ENCODE data around the gene MMP21.

Gene MMP21, protein sequence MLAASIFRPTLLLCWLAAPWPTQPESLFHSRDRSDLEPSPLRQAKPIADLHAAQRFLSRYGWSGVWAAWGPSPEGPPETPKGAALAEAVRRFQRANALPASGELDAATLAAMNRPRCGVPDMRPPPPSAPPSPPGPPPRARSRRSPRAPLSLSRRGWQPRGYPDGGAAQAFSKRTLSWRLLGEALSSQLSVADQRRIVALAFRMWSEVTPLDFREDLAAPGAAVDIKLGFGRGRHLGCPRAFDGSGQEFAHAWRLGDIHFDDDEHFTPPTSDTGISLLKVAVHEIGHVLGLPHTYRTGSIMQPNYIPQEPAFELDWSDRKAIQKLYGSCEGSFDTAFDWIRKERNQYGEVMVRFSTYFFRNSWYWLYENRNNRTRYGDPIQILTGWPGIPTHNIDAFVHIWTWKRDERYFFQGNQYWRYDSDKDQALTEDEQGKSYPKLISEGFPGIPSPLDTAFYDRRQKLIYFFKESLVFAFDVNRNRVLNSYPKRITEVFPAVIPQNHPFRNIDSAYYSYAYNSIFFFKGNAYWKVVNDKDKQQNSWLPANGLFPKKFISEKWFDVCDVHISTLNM

GRCh38 chr10:125775491-125776106, at the start of gene MMP21:
MMP21 (minus strand) TSS chr10:125775821; CDS start chr10:125775821, 0 bp downstream.
- DNase-seq: no peak

GRCh38 chr10:125824736-125825135, 49.1 kb upstream of the MMP21 start:
- DNase-seq: no peak

- DNase-seq: no peak
Measured at GRCh38 chr10:125823663-125824251, 48.1 kb upstream of the MMP21 start.

GRCh38 chr10:125822878-125823662, 47.4 kb upstream of the MMP21 start, which contains the start of the genes BCCIP and UROS:
BCCIP (plus strand) TSS chr10:125823546; CDS start chr10:125823558, 12 bp downstream.
UROS (minus strand) TSS chr10:125823258; CDS start chr10:125816499, 6,759 bp downstream.
- peak; percentile 89 for DNase-seq

DNA sequence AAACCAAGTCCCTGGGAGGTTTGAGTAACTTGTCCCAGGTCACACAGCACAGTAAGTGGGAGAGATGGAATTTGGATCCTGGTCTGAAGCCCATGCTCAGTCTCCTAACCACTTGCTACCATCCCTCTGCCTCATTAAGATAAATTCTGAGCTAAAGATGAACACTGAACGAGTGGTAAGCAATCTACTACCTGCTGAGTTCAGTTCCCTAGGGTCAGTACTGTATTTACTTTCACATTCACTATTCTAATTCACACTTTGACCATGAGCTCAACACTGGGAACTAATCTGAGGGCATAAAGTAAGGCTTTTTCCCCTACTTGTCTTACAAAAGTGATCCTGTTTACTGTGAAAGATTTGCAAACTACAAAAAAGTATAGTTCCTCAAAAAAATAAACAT, 45.1 kb upstream of the MMP21 start:
- DNase-seq: no peak

DNA sequence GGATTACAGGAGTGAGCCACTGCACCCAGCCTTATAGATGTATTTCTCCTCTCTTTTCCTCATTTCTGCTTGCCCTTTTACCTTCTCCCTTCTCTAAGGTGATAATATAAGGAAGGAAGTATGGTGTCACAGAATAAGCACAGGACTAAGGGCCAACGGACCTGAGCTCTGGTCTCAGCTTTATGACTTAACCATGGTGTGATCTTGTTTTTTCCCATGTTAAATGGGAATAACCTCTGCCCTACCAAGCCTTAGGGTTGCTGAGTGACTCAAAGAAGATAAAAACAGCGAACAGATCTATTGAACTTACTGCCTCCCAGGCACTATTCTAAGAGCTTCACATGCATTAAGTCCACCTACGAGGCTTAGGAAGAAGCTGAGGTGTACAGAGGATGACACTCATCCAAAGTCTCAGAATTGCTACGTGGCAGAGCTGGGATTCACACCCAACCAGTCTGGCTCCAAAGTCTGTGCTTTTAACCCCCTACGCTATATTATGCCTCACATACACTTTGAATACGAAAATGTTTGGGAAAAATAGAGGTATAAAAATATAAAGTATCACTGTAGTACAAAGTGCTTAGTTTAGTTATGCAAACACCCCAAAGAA, 41.8 kb upstream of the MMP21 start:
- DNase-seq: no peak

- no peak for DNase-seq
Measured at GRCh38 chr10:125816548-125816947, 40.9 kb upstream of the MMP21 start.

- no peak for DNase-seq
Measured at GRCh38 chr10:125815764-125816163, 40.1 kb upstream of the MMP21 start.

DNA sequence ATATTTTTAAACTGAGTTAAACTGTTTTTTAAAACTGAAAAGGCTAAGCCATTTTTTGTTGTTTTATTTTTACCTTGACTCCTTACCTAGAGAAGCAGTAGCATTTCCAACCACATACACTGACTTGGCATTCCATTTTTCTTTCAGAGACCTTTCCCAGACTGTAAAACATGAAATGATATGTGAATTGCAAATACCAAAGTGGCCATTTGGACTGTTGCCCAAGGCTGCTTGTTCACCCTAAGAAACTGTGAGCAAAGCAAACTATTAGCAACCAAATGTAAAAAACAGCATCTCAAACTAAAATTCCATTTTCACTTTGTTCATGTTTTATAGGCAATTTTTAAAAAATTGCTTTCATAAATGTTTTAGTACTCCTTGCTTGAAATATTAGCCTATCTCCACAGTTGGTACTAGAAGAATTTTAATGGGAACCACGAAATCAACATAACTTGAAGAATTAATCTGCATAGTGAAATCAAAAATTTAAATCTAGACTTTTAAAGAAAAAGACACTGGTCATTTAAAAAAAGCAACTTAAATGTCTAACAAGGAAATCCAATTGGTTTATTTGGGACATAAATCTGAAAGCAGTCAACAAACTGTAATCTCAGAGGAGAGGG, 36.6 kb upstream of the MMP21 start:
- no peak for DNase-seq

- DNase-seq: no peak
Measured at GRCh38 chr10:125811251-125811650, 35.6 kb upstream of the MMP21 start.

- DNase-seq: no peak
Measured at GRCh38 chr10:125808047-125808446, 32.4 kb upstream of the MMP21 start.

GRCh38 chr10:125802739-125803138, 27.1 kb upstream of the MMP21 start:
- DNase-seq: no peak

DNA sequence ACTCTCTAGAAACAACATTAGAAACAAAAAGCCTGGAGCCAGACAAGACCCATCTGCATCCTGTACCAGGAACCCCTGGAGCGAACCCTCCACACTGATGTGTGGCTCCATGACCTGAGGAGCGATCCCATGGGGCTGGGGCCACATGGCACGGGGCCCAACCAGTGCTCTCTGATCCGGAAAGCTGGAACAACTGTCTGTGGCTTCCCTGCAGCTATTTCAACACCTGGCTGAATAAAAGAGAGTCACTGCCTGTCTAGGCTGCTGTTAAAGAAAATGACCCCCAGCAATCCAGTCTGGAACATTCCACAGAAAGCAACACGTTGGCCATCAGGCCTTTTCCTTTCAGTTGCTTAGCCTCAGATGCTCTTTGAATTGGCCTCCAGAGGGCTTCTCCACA, 26.5 kb upstream of the MMP21 start:
- no peak for DNase-seq

- no peak for DNase-seq
Measured at GRCh38 chr10:125801574-125801973, 26.0 kb upstream of the MMP21 start.

GRCh38 chr10:125799451-125800182, 24.0 kb upstream of the MMP21 start:
- no peak for DNase-seq

DNA sequence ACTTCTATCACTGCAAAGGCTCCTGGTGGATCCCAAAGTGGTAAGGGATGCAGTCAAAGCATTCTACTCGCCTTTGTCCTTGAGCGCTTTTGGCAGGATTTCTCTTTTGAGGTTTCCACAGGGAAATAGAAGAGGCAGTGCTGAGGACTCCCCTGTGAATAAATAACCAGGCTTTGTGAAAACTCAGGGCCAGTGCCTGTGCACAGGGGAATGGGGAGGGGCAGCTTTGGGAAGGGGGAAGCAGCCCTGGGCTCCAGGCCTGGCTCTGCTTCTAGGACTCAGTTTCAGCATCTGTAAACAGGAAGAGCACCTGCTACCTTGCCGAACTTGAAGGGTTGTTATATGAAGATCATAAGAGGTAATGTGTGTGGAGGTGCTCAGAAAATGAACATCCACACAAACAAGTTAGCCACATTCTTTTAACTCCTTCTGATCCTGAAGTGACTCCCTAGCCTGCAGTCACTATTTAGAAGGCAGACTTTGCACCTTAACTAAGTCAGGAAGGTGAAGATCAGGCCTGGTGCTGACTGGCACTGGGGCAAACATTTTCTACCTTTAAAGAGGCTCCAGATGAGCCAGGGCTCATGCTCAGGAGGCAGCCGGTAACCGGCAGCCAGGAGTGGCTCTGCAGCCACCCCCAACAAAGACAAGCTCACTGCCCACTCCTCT, 22.5 kb upstream of the MMP21 start:
- no peak for DNase-seq

- no peak for DNase-seq
Measured at GRCh38 chr10:125797424-125797823, 21.8 kb upstream of the MMP21 start.

DNA sequence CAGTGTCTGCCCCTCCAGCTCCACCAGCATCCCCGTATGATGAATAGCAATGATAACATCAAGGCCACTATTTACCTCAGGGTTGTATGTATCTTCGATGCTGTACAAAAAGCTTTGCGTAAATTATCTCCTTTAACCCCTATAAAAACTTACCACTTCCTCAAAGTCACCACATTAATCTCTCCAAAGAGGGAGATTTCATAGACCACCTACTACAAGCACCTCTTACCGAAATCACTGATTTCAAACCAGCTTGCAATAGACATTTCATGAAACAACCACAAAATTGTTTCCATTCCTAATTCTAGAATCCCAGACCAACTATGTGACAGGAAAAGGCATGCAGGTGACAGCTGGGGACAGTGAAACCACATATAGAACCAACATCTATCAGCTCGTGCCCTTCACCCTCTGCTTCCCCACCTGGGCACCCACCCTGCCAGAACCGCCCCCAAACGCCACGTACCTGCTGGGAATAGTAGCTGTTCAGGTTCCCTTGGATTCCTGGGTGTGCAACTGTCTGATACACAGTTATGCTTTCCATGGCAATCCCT, 20.1 kb upstream of the MMP21 start:
- DNase-seq: no peak

DNA sequence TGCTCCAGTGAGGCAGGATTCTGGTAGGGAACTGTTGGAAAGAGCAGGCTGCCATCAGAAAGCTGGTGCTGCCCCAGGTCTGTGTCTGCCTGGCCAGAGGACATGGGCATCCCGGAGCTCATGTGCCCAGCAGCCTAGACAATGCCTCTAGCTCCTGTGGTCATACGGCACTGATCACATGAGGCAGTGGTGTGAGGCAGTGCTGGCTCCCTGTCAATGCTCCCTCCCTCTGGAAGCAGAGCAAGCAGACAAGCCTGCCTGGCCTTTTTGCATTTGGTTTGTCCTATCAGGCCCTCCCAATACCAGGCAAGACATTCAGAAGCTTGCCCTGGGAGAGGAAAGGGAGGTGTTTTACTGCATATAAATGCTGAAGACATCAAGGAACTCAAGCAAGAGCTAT, 19.5 kb upstream of the MMP21 start:
- DNase-seq: no peak

Measured in activated CD4-positive, alpha-beta T cell treated with anti-CD3 and anti-CD28 coated beads, Interleukin-2, amount 50 U/mL, for 16 hours (primary cell).